NCI-H2171 treated with DMSO at 0.1 percent for 48 hours (cell line): ENCODE results near the gene ADAM11.
"Not testable (repeated sequence)": the region's sequence is repeated elsewhere in the genome, so short reads cannot be mapped to it uniquely, and the experiment has no call there.

Source experiments
- DNase-seq: peaks from one replicate; lab custom pipeline; 2025; lab: John Stamatoyannopoulos, UW

ADAM11 gene

DNA sequence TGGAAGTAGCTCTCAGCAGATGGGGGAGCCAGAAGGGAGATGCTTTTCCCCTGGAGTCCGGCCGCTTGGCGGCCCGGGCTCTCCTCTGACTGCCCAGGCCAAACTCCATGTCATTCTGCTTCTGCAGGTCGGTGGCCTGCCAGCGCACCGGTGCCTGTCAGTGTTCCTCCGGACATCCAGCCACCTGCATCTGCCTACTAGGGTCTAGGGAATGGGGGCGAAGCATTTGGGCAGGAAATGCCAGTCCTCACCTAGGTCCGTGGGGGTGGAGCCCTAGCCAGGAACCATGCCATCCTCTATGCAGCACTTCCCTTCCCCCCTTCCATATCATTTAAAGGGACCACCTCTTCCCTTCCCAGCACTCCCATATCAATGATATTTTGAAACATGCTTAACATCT, 37.1 kb downstream of the ADAM11 start:
- no peak for DNase-seq

DNA sequence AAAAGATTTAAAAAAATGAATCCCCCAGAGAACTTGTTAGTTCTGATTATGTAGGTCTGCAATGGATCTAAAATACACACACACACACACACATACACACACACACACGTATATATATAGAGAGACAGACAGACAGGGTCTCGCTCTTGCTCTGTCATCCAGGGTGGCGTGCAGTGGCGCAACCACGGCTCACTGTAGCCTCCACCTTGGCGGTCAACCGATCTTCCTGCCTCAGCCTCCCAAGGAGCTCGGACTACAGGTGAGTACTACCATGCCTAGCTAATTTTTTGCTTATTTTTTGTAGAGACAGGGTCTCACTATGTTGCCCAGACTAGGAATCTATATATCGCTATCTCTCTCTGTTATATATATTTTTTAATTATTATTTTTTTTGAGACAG, 37.9 kb downstream of the ADAM11 start:
- no peak for DNase-seq

DNA sequence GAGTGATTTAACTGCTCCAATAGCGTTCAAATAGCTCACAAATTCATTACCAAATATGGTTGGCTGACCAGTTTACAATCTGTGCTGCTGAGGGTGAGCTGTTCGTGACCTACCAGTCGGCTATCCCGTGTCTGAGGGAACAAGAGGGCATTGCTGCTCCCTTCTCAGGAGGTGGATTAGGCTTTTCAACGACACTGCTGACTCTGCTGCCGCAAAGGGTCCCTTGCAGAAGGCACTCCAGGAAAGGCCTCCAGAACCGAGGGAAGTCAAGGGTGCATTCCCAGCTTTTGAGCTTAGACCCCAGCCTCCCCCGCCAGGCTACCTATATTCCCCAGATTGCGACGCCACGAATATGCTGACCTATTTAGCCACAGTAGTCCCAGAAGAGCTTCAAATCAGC, 39.0 kb downstream of the ADAM11 start:
- no peak for DNase-seq

DNA sequence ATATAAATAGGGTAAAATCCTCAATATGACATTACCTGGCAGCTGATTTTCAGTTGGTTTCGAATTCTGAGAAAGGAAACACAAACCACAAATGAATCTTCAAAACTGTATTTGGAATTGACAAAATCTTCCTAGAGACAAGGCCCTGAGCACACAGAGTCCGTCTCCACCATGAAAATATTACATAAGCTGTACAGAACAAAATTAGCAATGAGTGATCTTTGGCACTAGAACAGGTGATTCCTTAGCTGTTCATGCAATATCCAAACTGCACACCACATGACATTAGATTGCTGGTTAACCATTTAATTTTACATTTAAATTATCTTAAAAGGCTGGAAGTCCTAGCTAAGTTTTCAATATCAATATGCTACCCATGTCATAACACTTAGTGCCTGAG, 39.6 kb downstream of the ADAM11 start:
- DNase-seq = no peak

DNA sequence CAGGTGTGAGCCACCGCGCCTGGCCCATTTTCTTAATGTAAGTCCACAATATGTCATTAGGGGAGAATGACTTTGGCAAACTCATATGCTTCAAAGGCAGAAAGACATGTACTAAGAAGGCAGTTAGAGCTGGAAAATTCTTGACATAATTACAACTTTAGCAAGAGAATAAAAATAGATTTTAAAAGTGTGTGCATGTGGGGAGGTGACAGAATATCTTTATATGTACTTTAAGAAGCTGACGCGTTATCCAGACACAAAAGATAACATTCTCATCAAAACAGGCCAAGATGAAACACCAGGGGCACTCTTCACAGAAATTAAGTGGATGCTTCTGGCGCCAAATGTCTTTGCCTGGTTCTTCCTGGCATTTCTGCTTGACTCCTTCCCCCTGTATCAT, 43.1 kb downstream of the ADAM11 start:
- DNase-seq = no peak

DNA sequence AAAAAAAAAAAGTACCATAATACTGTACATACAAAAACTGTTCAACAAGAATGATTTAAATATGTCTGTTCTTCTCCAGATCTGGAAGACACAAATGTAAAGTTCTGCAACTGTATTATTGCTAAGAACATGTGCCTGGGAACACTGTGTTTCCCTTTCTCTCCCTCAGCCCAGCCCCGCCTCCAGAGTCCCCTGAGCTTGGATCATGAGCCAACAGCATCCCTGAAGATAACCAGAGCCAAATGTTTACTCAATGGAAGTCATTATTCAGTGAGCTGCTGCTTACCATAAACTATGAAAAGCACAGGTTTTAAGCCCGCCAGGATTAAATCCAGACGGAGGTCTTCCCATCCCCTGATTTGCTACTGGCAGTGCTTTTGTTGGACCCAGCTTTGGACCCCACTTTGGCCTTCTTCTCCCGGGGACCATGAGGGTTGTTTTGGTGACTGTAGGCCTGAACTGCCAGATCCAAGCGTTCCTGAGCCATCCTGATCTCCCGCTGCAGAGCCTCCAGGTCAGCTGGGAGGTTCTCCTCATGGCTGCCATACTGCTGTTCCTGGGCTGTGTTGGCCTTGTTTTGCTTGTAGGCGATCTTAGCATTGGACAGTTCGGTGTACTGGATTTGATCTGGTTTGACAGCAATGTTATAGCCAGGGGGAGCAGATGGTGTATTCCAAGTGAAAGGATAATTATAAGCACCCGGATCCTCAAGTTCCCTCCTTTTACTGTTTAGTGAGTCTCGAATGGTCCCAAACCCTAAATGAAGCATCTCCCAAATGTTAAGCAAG, 45.7 kb downstream of the ADAM11 start:
- peak; percentile 25 for DNase-seq

DNA sequence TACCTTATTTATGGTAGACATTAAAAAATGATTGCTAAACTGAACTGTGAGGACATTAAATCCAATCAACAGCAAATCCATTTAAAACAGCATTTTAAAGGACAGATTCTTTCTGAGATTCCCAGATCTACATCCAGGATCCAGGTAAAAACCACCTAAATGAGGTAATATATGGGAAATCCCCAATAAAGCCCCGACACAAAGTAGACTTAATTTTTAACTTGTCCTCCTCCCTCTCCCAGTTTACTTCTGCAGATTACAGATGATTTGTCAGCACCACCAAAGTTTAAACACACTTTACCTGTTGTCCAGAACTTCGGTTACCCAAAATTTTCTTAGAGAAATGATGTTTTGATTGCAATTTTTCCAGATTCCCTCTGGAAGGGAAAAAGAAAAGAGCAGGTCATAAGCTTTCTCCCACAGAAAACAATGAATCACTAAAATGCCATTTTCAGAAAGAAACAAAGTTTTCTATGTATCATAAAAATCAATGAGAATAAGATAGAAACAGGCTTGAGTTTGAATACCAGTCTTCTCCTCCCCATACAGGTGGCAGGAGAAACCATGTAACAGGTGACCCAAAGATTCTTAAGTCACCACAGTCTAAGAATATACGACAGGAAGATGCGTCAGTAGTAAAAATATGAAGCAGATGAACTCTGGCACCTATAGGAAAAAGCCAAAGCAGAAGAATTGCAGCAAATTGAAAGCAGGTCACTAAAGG, 48.5 kb downstream of the ADAM11 start:
- DNase-seq = no peak

DNA sequence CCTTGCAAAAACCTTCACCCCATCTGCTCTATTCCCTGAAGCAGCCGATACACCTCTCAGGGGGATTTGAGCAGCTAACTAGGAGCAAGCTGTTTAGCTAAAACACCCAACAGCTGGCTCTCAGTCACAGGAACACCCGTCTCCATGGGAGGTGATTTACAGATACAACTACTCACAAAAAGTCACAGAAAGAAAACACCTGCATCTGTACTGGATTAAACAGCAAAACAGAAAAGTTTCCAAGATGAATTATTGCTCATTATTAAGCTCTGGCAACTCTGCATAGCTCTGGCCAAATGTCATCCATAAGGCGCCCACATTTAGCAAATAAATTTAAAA, 49.0 kb downstream of the ADAM11 start:
- DNase-seq = peak; percentile 99

DNA sequence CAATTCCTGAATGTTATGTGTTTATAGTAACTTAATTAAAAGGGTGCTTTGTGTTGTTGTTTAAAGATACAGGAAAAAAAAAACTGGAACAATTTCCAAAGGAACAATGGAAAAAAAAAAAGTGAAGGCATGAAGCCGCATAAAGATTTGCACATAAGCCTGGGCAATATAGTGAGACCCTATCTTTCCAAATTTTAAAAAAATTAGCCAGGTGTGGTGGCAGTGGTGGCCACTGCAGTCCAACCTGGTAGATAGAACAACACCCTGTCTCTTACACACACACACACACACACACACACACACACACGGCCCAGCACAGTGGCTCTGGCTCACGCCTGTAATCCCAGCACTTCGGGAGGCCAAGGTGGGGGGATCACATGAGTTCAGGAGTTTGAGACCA, 49.4 kb downstream of the ADAM11 start:
- DNase-seq = no peak

DNA sequence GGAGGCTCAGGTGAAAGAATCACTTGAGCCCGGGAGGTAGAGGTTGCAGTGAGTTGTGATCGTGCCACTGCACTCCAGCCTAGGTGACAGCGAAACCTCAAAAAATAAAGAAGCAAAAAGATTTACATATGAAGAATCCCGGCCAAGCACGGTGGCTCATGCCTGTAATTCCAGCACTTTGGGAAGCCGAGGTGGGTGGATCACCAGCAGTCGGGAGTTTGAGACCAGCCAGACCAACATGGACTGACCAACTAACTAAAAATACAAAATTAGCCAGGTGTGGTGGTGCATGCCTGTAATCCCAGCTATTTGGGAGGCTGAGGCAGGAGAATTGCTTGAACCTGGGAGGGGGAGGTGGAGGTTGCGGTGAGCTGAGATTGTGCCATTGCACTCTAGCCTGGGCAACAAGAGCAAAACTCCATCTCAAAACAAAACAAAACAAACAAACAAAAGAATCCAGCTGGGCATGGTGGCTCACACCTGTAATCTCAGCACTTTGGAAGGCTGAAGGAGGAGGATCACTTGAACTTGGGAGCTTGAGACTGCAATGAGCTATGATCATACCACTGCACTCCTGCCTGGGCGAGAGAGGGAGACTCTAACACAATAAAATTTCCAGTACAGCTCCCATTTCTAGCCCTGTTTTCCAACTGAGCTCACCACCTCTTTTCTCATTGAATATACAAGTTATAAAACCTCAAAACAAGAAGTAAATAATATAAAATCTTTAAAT, 50.0 kb downstream of the ADAM11 start:
- DNase-seq = not testable (repeated sequence)

DNA sequence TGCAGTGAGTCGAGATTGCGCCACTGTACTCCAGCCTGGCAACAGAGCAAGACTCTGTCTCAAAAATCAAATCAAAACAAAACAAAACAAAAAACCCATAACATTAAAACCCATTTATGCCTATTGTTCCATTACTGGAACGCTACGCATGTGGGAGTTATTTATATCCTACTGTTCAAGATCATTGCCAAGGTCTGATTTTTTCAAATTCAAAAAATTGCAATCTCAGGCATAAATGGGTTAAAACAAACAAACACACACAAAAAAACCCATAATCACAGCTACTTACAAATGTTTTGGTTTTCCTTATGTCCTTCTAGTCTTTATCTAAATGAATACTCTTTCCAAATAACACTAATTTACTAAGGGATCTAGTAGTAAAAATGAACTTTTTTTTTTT, 53.5 kb downstream of the ADAM11 start:
- no peak for DNase-seq

DNA sequence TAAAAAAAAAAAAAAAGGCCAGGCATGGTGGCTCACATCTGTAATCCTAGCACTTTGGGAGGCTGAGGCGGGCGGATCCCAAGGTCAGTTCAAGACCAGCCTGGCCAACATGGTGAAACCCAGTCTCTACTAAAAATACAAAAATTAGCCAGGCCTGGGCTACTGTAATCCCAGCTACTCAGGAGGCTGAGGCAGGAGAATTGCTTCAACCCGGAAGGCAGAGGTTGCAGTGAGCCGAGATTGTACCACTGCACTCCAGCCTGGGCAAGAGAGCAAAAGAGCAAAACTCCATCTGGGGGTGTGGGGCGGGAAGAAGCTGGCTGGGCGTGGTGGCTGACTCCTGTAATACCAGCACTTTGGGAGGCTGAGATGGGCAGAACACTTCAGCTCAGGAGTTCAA, 59.7 kb downstream of the ADAM11 start:
- DNase-seq = not testable (repeated sequence)

DNA sequence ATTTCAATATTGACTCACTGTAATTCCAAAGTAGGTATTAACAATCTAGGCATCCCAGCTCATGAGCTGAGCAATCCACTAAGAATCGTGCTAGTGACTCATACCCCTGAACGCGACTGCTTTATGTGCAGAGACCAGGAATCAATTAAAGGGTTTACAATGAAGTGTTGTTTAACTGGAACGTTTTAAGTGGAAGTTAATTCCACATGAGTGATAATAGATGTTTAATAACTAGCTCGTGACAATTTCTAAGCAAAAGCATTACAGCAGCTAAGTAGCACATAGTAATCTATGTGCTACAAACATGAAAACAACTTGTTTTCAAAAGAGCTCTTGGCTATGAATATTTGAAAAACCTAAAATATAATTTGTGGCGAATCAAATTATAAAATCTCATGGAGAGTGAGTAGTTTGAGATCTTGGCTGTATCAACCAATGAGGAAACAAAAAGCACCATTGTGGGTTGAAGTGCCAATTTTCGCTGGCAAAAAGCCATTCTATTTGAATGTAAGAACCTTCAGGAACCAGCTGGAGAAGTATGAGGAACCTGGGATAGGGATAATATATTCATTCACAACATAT, 61.9 kb downstream of the ADAM11 start:
- DNase-seq = peak; percentile 87

DNA sequence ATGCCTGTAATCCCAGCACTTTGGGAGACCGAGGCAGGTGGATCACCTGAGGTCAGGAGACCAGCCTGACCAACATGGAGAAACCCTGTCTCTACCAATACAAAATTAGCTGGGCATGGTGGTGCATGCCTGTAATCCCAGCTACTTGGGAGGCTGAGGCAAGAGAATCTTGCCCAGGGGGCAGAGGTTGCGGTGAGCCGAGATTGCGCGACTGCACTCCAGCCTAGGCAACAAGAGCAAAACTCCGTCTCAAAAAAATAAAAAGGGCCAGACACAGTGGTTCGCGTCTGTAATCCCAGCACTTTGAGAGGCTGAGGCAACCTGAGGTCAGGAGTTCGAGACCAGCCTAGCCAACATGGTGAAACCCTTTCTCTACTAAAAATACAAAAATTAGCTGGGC, 66.4 kb downstream of the ADAM11 start:
- not testable (repeated sequence) for DNase-seq

DNA sequence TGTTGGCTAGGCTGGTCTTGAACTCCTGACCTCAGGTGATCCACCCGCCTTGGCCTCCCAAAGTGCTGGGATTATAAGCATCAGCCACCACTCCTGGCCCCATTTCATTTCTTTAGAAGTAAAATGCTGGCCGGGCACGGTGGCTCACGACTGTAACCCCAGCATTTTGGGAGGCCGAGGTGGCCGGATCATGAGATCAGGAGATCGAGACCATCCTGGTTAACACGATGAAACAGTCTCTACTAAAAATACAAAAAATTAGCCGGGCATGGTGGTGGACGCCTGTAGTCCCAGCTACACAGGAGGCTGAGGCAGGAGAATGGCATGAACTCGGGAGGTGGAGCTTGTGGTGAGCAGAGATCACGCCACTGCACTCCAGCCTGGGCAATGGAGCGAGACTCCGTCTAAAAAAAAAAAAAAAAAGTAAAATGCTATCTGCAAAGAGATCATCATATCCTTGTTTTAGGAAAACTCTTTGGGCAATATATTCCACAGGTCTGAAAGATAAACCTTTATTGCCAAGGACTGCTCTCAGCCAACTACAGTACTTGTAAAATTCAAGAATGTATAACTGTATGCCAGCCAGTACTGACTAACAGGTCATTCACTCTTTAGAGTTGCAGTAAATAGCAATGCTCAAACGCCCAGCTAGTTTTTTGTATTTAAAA, 67.5 kb downstream of the ADAM11 start:
- DNase-seq = no peak

DNA sequence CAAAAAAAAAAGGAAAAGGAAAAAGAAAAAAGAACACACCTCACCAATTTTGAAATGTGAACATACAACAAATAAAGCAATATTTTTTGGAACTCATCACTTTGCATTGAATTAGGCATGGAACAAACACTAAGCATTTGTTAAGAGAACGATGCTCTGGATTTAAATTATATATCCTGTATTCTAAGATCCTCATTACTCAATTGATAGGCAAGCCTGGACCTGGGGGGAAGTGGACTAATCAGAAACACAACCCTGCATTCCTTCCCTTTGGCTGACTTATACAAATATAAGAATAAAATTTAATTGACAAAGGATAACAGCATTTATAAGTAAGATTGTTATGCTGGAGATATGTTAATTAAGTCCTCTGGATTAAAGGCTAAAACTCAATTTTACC, 69.1 kb downstream of the ADAM11 start:
- DNase-seq = no peak

DNA sequence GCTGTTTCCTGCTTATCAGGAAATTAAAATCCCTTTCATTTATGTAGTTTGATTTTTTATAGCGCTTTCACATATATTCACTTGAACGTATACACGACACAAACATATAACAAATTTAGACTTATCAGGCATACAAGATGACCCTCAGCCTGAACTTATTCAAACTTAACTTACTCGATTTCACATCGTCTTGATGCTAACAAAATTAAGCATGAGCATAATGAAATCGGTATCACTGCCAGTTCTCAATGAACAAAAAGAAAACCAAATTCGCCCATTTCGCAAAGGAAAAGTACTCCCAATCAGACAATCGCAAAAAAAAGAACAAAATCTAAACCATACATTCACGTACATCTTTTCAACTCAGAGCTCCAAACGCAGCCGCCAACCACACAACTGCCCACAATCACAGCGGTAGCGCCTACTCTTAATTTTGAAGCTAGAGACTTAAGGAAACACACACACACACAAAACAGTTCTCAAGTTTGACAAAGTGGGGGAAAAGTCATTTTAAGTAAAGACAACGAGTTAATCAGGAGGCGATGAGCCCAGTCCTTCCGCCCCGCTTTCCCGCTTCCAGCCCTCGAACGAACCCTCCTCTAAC, 70.2 kb downstream of the ADAM11 start:
- peak; percentile 47 for DNase-seq

DNA sequence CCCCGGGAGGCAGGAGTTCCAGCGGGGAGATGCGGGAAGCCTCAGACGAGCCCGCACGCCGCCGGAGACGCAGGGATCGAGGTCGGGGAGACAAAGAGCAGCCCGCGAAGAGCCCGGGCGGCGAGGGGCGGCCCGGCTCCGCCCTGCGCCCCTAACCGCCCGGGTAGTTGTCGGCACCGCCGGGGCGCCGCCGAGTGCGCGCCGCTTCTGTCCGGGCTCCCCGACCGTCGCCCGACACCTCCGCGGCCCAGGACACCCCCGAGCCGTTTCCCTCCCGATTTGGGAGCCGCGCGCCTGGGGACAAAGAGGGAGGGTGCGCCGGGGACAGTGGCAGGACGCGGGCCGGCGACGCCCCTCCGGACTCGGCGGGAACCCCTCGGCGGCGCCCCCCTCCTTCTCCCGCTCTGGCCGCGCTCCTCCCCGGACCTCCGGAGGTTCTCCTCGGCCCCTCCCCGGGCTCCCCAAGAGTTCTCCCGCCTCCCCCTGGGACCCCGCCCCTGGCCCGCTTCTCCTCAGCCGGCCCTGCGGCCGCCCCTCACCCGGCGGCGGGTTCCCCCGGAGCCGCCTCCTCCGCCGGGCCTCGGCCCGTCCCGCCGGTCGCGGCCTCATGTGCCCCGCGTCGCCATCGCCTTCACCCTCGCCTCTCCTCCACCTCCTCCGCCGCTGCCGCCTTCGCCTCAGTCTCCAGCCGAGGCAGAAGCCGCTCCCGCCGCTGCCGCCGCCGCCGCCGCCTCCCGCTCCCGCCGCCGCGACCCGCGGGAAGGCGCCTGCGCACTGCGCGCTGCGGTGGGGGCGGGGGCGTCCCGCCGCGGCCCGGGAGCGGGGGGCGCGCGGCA, 71.0 kb downstream of the ADAM11 start, which contains the start of gene GJC1:
GJC1 (minus strand) TSS at position 765 of the 836 bp plus-strand sequence. CDS start 24,470 bp downstream, outside the sequence.
- DNase-seq = peak; percentile 25

DNA sequence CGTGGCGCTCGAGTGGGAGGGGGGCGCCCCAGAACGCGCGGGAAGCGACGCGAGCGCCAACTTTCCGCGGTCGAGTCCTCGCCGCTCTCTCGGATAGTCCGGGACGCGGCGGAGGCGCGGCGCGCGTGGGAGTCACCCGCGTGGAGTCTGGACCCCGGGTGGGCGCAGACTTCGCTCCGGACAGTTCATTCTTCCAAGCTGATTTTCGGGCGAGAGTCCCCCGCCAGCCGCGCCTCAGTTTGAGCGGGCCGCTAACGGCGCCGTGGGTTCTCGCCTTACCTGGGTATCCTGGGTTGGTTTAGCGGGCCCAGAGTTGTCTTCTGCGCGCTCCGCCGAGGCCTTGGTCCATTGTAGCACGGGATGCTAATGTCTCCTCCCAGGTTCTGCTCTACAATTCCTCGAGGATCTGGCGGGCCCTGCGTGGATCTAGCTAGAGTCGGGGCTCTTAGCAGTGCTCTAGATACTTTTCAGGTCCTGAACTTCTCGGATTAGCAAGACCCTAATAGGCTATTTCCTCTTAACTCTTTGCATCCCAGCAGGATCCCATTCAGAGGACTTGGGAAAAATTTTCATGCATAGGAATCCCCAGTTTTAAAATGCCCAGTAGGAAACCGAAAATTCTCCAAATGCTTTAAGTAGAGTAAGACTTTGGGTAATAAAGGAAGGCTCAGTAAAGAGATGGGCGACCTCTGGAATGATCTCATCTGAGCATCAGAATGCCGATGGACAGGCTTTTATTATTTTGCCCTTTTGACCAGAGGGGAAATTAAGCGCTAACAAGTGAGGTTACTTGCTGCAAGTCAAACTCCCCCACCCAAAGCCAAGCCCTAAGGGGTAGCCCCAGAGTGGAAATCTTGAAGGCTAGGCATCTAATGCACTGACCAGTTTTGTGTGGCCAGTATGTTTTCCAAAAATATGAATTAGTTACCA, 71.8 kb downstream of the ADAM11 start:
- DNase-seq = no peak
